Neural crest cell (in vitro differentiated cells): ENCODE measurements around the gene TGM2. TPM values are rescaled to one million over a fixed set of nuclear protein-coding genes. Genes with fewer than 3 reads are reported as not detected.
"Not testable (repeated sequence)": the region's sequence is repeated elsewhere in the genome, so short reads cannot be mapped to it uniquely, and the experiment has no call there.

Experiments used
- DNase-seq: peaks from one replicate; pipeline ENCODE4 v3.0.0; 2021; ENCODE audit warnings: low read depth, mixed read lengths, low spot score
- H3K27ac Mint-ChIP-seq: one replicate; pipeline ENCODE4 v1.8.0; 2021; ENCODE audit warnings: mild to moderate bottlenecking, mixed read lengths; ENCODE audit not compliant: unreplicated experiment
- H3K27me3 Mint-ChIP-seq: 2 replicates; pipeline ENCODE4 v1.8.0; 2021; ENCODE audit warnings: low read depth, mild to moderate bottlenecking, mixed read lengths
- H3K36me3 Mint-ChIP-seq: 2 replicates; pipeline ENCODE4 v1.8.0; 2021; ENCODE audit warnings: low read depth, mild to moderate bottlenecking, mixed read lengths
- H3K4me1 Mint-ChIP-seq: 2 replicates; pipeline ENCODE4 v1.8.0; 2021; ENCODE audit warnings: mixed read lengths
- H3K4me3 Mint-ChIP-seq: one replicate; pipeline ENCODE4 v1.8.0; 2021; ENCODE audit warnings: mild to moderate bottlenecking, mixed read lengths
- H3K9me3 Mint-ChIP-seq: 2 replicates; pipeline ENCODE4 v1.8.0; 2021; ENCODE audit warnings: mixed read lengths
- total RNA-seq: library from RNA; stranded (reverse); gene quantifications from 2 replicates; pipeline ENCODE4 v1.2.1, GENCODE V29; 2021
- TF ChIP-seq, protein P1 (sequence below): fragments of 200-600 bp; sonication (generic); conservative IDR thresholded peaks from 2 replicates; pipeline ENCODE4 v1.5.0; 2021; ENCODE audit warnings: antibody characterized with exemption, mild to moderate bottlenecking

TGM2 gene
- total RNA-seq, 1 donor from 2014 or later = 1.4 TPM

DNA sequence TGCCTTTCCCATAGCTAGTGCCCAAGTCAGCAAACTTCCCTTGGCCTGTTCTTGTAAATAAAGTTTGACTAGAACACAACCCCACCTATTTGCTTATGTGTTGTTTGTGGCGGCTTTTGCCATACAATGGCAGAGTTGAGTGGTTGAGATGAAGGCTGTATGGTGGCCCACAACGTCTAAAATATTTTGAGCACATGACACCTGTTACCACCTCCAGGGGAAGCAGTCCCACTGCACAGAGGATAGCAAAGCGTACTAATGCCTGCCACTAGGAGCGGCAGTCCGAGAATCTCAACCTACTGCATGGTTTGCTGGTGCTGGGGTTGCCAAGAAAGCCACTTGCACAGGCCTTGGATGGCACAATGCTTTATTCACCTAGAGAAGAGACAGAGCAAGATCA is 58.6 kb downstream of the TGM2 start:
- Mint-ChIP-seq H3K4me1 (peaks cover 6% of the 10 kb centered on the region), H3K36me3 (peaks cover 3% of the 10 kb centered on the region), H3K27ac (no peak overlapping the region), H3K27me3 (no peaks in the 10 kb centered on the region), H3K4me3 (no peak overlapping the region), H3K9me3 (peaks cover 9% of the 10 kb centered on the region)
- DNase-seq = no peak
- TF ChIP-seq, protein P1, sequence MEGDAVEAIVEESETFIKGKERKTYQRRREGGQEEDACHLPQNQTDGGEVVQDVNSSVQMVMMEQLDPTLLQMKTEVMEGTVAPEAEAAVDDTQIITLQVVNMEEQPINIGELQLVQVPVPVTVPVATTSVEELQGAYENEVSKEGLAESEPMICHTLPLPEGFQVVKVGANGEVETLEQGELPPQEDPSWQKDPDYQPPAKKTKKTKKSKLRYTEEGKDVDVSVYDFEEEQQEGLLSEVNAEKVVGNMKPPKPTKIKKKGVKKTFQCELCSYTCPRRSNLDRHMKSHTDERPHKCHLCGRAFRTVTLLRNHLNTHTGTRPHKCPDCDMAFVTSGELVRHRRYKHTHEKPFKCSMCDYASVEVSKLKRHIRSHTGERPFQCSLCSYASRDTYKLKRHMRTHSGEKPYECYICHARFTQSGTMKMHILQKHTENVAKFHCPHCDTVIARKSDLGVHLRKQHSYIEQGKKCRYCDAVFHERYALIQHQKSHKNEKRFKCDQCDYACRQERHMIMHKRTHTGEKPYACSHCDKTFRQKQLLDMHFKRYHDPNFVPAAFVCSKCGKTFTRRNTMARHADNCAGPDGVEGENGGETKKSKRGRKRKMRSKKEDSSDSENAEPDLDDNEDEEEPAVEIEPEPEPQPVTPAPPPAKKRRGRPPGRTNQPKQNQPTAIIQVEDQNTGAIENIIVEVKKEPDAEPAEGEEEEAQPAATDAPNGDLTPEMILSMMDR = no peak

DNA sequence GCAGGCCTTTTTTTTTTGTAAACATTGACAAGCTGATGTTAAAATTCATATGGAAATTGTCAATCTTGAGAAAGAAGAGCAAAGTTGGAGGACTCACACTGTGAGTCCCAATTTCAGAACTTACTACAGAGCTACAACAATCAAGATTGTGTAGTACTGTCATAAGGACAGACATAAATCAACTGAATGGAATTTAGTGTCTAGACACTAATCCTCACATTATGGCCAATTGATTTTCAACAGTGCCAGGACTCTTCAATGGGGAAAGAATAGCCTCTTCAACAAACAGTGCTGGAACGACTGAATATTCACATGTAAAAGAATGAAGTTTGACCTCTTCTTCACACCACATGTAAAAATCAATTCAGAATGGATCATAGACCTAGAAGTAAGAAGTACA is 60.8 kb downstream of the TGM2 start:
- H3K9me3 Mint-ChIP-seq = peaks cover 16% of the 10 kb centered on the region

DNA sequence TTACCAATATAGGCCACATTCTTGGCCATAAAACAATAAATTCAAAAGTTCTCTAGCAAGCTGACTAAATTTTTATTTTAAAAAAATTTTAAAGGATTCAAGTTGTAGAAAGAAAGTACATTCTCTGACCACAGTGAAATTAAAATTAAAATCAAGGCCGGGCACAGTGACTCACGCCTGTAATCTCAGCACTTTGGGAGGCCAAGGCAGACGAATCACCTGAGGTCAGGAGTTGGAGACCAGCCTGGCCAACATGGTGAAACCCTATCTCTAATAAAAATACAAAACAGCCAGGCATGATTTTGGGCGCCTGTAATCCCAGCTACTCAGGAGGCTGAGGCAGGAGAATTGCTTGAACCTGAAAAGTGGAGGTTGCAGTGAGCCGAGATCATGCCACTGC is 62.9 kb downstream of the TGM2 start:
- H3K36me3 Mint-ChIP-seq = peaks cover 14% of the 10 kb centered on the region
- not testable (repeated sequence) for H3K4me1 Mint-ChIP-seq, H3K27ac Mint-ChIP-seq, DNase-seq, H3K4me3 Mint-ChIP-seq, H3K27me3 Mint-ChIP-seq
- peaks cover 16% of the 10 kb centered on the region for H3K9me3 Mint-ChIP-seq

More for the DNA sequence above, 60.8 kb downstream of the TGM2 start:
- TF ChIP-seq, protein P1 = no peak
- Mint-ChIP-seq H3K27me3 (no peaks in the 10 kb centered on the region), H3K27ac (no peak overlapping the region), H3K4me1 (peaks cover 4% of the 10 kb centered on the region), H3K4me3 (no peak overlapping the region), H3K36me3 (peaks cover 14% of the 10 kb centered on the region)
- DNase-seq = no peak

DNA sequence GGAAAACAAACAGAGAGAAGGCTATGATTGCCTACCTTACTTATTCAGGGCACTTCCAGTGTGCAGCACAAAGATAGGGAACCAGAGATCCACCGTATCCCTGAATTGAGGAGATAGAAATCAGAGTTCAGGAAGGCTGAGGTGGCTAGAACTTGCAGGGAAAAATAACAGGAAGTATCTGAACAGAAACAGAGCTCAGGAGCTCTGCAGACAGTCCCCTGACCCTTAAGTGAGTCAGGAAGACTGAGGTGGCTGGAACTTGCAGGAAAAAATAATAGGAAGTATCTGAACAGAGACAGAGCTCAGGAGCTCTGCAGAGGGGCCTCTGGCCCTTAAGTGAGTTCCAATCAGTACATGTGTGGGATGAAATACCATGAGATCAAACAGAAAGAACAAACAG is 66.1 kb downstream of the TGM2 start:
- TF ChIP-seq, protein P1 = no peak
- no peaks in the 10 kb centered on the region for H3K27me3 Mint-ChIP-seq
- peaks cover 17% of the 10 kb centered on the region for H3K4me1 Mint-ChIP-seq
- H3K27ac Mint-ChIP-seq = no peak overlapping the region
- H3K36me3 Mint-ChIP-seq = peaks cover 14% of the 10 kb centered on the region
- no peak for DNase-seq
- peaks cover 10% of the 10 kb centered on the region for H3K9me3 Mint-ChIP-seq
- no peak overlapping the region for H3K4me3 Mint-ChIP-seq

DNA sequence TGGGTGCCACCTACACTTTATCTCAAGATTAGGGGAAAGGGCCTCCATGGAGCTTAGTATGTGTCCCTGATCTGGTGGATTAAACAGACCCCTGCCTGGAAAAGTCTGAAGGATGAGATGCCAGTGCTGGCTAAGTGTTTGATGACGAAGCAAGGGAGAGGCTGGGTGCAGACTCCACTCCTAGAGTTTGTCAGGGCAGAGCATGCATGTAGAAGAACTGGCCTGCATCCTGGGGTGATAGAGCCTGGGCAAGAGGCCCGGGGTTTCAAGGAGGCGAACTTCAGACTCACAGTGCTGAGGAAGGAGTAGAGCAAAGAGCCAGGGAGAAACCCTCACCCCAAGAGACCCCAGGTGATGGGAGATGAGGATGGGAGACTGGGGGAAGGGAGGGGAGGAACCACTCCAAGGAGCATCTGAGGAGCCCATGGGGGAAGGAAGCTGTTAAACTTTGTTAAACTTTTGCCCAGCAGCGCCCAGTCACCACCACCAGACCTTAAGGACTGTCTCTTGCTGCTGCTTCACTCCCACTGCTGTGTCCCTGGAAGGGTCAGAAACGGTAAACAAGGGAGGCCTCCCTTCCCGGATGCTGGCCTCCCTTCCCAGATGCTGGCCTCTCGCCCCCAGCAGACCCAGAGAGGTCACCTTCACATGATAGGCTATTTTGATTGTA is 69.9 kb downstream of the TGM2 start:
- H3K9me3 Mint-ChIP-seq = no peaks in the 10 kb centered on the region
- H3K4me1 Mint-ChIP-seq = peaks cover 44% of the 10 kb centered on the region
- peak overlapping the region; percentile 95 for H3K27ac Mint-ChIP-seq
- H3K4me3 Mint-ChIP-seq = no peak overlapping the region
- H3K27me3 Mint-ChIP-seq = no peaks in the 10 kb centered on the region
- TF ChIP-seq, protein P1 = no peak
- H3K36me3 Mint-ChIP-seq = peaks cover 7% of the 10 kb centered on the region
- DNase-seq = no peak

DNA sequence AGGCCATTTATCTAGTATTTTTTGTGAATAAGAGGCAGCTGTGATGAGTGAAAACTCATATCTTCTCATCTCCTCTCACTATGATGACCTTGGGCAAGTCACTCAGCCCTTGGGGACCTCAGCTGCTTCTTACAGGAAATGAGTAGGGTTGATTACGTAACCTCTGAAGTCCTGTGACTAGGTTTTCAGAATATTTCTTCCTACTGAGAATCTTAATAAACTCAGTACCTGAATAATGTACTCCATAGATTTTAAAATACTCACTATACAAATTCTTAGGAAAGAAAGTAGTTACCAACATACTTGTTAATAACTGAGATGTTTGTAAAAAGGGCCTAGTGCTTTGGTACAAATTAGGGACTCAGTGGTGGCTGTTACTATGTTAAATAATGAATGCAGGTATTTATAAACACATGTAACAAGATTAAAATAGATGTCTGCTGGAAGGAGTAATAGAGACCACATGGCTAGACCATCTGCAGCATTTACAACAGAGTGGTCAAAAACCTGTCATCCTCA is 70.6 kb downstream of the TGM2 start:
- H3K36me3 Mint-ChIP-seq = peaks cover 2% of the 10 kb centered on the region
- H3K4me1 Mint-ChIP-seq = peaks cover 44% of the 10 kb centered on the region
- H3K9me3 Mint-ChIP-seq = no peaks in the 10 kb centered on the region
- H3K27me3 Mint-ChIP-seq = no peaks in the 10 kb centered on the region
- no peak overlapping the region for H3K27ac Mint-ChIP-seq
- TF ChIP-seq, protein P1 = no peak
- H3K4me3 Mint-ChIP-seq = no peak overlapping the region
- DNase-seq = no peak
